ENCODE results near the gene EHD2.
"Not testable (repeated sequence)": the region's sequence is repeated elsewhere in the genome, so short reads cannot be mapped to it uniquely, and the experiment has no call there.

The EHD2 gene

DNA sequence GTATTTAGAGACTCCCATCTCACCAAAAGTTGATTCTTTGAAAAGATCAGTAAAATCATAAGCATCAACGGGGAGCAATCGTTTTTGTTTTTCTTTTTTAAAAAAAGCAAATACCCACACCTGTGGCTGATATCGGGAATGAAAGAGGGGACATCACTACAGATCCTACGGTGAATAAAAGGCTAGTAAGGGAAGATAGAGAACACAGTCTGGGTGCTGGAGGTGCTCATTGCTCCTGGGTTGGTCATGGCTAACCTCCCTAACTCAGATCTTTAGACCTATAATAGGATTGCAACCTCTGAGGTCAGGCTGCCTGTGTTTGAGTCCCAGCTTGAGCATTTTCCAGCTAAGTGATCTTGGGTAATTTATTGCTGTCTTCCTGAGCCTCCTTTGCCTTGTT is 1.1 kb downstream of the EHD2 start:
- DNase-seq (ENCODE audit: low read depth, low spot score), result no peak

DNA sequence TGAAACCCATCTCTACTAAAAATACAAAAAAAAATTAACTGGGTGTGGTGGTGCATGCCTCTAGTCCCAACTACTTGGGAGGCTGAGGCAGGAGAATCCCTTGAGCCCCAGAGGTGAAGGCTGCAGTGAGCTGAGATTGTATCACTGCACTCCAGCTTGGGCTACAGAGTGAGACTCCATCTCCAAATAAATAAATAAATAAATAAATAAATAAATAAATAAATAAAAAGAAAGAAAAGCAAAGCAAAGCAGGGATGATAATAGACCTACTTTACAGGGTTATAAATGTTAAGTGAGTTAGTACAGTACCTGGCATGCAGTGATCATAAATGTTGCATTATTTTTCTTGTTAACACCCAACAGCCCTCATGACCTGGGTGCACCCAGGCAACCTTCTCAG is 1.6 kb downstream of the EHD2 start:
- not testable (repeated sequence) for DNase-seq (ENCODE audit: low read depth, low spot score)

DNA sequence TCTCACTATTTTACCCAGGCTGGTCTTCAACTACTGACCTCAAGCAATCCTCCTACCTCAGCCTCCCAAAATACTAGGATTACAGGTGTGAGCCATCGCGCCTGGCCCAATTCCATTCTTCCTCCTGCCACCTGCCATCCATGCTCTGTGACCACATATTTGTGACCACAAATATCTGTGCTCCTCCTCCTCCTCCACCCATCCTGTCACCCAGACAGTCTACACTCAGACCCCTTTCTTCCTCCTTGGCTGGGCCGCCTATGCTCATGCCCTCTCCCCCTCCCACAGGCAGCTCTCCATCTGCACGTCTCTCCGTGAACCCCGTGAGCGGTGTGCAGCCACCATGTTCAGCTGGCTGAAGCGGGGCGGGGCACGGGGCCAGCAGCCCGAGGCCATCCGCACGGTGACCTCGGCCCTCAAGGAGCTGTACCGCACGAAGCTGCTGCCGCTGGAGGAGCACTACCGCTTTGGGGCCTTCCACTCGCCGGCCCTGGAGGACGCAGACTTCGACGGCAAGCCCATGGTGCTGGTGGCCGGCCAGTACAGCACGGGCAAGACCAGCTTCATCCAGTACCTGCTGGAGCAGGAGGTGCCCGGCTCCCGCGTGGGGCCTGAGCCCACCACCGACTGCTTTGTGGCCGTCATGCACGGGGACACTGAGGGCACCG is 3.2 kb downstream of the EHD2 start:
- no peak for DNase-seq (ENCODE audit: low read depth, low spot score)

DNA sequence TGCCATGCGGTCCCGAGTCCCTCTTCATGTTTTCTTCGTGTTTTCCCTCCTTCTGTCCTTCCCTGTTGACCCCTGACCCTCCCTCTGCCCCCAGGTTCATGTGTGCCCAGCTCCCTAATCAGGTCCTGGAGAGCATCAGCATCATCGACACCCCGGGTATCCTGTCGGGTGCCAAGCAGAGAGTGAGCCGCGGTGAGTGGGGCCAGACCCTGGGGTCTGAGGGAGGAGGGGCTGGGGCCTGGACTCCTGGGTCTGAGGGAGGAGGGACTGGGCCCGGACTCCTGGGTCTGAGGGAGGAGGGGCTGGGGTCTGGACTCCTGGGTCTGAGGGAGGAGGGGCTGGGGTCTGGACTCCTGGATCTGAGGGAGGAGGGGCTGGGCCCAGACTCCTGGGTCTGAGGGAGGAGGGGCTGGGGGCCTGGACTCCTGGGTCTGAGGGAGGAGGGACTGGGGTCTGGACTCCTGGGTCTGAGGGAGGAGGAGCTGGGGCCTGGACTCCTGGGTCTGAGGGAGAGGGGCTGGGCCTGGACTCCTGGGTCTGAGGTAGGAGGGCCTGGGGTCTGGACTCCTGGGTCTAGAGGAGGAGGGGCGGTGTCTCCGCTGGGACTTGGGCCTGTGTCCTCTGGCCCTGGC is 5.3 kb downstream of the EHD2 start:
- DNase-seq (ENCODE audit: low read depth, low spot score), result not testable (repeated sequence)

DNA sequence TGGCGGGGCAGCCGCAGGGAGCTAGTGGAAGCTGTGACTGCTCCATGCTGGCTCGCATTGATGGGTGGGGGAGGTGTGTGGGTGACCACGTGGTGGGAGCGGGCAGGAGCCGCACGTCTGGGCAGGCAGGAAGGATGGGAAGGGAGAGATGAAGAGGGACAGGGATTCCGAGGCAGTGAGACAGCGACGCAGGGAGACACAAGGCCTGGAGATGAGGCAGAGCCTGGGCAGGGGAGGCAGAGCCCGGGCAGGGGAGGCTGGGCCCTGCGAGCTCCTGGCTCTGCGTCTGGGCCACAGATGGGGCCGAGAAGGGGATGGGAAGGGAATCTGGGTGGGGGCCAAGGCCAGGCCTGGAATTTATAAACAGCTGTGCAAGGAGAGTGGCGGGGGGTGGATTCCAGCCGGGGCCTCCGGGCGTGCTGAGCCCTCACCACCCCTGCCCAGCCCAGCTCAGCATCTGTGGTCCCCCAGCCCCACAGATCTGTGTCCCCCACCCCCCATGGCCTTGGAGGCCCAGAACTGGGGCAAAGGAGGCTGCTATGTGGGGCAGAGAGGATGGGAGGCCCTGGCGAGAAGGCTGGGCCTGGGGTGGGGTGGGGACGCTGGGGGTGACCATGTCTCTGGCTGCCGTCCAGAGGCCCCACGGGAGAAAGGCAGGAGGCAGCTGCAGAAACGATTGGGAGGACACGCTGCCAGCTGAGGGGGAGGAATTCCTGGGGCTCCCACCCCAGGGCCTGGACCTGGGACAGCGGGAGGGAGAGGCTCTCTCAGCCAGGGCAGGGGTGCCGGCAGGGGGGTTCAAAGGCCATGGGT is 6.0 kb downstream of the EHD2 start:
- peak; percentile 88 for DNase-seq (ENCODE audit: low read depth, low spot score)

DNA sequence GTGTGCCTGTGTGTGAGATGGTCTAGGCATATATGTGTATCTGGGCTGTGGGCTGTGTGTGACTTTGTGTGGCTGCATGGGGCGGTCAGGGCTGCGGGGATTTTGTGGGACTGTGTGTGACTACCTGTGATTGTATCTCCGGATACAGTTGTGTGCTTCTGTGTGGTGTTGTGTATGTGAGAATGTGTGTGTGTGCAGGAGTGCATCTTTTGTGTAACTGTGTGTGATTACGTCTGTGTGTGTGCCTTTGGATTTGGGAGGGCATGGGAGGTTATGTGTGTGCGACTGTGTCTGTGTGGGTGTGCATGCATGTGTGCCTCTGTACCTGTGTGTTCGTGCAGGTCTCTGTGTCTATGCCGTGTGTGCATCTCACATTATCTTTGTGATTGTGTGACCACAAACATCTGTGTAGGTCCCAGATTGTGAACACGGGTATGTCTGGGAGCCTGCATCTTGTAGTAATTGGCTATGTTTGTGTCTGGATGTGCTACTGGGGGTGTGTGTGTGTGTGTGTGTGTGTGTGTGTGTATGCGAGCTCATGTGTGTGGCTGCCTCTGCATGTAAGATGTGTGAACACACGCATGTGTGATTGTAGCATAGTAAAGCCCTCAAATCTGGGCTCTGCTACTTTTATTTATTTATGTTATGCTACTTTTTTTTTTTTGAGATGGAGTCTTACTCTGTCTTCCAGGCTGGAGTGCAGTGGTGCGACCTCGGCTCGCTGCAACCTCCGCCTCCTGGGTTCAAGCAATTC is 7.6 kb downstream of the EHD2 start:
- no peak for DNase-seq (ENCODE audit: low read depth, low spot score)

DNA sequence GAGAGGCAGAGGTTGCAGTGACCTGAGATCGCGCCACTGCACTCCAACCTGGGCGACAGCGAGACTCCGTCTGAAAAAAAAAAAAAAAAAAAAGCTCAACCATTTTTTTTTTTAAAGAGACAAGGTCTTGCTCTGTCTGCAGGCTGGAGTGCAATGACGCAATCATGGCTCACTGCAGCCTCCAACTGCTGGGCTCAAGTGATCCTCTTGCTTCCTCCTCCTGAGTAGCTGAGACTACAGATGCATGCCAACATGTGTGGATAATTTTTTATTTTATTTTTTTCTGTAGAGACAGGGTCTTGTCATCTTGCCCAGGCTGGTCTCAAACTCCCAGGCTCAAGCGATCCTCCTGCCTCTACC is 10.3 kb downstream of the EHD2 start:
- DNase-seq (ENCODE audit: low read depth, low spot score), result peak; percentile 52

DNA sequence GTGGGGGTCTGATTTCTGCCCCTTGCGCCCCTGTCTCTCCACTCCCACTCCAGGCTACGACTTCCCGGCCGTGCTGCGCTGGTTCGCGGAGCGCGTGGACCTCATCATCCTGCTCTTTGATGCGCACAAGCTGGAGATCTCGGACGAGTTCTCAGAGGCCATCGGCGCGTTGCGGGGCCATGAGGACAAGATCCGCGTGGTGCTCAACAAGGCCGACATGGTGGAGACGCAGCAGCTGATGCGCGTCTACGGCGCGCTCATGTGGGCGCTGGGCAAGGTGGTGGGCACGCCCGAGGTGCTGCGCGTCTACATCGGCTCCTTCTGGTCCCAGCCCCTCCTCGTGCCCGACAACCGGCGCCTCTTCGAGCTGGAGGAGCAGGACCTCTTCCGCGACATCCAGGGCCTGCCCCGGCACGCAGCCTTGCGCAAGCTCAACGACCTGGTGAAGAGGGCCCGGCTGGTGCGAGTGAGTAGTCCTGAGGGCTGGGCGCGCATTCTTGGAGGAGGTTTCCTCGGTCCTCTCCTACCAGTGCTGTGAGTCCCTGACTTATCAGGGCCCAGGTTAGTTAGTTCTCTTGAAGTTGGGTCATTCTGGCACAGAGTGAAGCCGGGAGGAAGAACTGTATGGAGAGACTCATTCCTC is 12.7 kb downstream of the EHD2 start:
- DNase-seq (ENCODE audit: low read depth, low spot score), result no peak

DNA sequence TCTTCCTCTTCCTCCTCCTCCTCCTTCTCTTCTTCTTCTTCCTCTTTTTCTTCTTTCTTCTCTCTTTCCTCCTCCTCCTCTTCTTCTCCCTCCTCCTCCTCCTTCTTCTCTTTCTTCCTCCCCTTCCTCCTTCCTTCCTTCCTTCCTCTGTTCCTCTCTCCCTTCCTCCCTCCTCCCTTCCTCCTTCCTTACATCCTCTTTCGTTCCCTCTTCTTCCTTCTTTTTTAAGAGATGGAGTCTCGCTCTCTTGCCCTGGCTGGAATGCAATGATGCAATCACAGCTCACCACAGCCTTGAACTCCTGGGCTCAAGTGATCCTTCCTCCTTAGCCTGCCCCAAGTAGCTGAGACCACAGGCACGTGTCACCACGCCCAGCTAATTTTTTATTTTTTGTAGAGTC is 13.2 kb downstream of the EHD2 start:
- no peak for DNase-seq (ENCODE audit: low read depth, low spot score)

DNA sequence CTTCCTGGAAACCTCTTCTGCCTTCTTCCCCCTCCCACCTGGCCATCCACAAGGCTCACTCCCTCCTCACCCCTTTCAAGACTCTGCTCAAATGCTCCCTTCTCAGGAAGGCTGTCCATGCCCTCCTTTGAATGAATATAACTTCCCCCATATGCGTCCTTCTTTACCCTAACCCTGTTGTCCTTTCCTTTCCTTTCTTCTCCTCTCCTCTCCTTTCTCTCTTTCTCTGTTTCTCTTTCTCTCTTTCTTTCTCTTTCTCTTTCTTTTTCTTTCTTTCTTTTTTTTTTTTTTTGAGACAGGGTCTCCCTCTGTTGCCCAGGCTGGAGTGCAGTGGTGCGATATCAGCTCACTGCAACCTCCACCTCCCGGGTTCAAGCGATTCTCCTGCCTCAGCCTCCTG is 15.1 kb downstream of the EHD2 start:
- DNase-seq (ENCODE audit: low read depth, low spot score), result not testable (repeated sequence)

DNA sequence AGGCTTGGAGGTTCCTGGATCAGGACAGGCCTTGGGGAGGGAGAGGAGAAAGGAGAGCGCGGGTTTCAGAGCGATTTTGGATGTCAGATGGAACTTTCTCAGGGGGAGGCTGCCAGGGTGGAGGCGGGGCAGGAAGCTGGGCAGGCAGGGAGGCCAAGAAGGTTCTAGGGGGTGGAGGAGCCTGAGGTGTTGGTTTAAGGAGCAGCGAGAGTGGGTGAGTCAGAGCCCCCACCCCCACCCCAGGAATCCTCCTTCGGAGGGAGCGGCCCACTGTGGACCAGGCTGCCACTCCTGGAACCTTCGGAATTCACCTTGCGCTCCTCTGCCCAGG is 16.2 kb downstream of the EHD2 start:
- no peak for DNase-seq (ENCODE audit: low read depth, low spot score)

DNA sequence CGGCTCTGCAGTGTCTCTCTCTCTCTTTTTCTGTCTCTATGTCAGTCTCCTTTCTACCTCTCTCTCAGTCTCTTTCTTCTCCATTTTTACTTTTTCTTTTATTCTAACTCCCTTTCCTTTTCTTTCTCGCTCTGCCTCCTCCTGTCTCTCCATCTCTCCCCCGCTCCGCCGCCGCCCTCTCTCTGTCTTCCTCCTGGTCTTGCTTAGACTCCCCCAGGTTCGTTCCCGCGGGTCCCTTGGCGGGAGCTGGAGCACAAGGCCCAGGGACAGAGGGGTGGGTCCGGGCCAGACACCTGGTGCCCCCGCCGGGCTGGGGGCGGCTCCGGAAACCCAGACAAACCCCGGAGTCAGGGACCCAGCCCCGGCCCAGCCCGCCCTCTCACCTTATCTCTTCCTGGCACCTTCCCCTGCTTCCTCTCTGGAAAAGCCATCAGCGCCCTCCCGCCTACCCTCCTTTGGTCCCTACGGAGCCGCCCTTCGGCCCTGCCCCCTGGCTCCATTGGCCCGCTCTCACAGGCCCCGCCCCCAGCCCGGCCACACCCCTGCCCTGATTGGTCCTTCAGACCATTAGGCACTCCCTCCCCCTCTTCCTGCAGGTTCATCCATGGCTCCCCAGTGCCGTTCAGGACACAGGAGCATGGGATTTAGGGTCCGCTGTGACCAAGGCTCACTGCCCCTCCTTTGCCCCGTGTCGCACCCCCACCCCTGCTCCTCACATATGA is 16.7 kb downstream of the EHD2 start:
- DNase-seq (ENCODE audit: low read depth, low spot score), result no peak

DNA sequence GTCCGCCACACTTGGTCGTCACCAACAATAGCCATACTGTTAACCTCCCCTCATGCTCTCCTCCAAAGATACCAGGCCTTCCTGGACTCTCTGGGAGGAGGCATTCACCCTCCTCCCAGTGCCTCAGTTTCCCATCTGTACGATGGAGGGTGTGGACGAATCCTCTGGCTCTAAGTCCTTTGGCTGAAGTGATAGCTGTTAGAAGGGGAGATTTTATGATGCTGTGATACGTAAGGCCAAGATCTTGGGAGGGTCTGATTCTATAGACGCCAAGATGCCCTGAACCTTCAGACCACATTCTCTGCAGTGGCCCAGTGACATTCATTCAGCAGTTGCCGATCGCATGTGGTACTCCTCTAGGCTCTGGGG is 17.3 kb downstream of the EHD2 start:
- DNase-seq (ENCODE audit: low read depth, low spot score), result no peak

DNA sequence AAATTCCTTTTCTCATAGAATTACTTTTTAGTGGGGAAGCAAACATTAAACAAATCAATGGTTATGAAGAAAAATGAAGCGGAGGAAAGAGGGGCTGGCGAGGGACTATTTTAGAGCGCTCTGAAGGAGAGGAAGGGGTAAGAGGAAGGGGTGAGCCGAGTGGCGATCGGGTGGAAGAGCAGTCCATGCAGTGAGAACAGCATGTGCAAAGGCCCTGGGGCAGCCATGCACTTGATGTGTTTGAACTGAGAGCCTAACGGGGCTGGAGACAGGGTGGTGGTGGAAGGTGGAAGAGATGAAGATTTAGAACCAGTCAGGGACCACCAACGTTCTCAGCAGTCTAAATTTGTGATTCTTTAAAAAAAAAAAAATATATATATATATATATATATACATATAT is 17.7 kb downstream of the EHD2 start:
- DNase-seq (ENCODE audit: low read depth, low spot score), result no peak

DNA sequence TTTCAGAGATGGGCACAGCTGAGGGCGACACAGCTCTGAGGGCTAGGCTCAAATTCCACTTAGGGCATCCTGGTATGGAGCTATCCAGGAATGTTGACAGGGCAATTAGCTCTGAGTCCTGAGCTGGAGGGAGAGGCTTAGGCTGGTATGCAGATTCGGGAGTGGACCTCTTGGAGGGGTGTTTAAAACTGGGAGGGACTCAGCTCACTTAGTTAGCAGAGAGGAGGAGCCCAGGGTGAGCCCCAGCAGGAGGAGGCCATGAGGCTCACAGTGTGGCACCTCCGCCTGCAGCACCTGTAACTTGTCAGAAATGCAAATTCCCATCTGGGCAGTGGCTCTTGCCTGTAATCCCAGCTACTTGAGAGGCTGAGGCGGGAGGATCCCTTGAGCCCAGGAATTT is 21.9 kb downstream of the EHD2 start:
- no peak for DNase-seq (ENCODE audit: low read depth, low spot score)

DNA sequence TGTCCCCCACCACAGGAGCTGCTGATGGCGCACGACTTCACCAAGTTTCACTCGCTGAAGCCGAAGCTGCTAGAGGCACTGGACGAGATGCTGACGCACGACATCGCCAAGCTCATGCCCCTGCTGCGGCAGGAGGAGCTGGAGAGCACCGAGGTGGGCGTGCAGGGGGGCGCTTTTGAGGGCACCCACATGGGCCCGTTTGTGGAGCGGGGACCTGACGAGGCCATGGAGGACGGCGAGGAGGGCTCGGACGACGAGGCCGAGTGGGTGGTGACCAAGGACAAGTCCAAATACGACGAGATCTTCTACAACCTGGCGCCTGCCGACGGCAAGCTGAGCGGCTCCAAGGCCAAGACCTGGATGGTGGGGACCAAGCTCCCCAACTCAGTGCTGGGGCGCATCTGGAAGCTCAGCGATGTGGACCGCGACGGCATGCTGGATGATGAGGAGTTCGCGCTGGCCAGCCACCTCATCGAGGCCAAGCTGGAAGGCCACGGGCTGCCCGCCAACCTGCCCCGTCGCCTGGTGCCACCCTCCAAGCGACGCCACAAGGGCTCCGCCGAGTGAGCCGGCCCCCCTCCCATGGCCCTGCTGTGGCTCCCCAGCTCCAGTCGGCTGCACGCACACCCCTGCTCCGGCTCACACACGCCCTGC is 27.8 kb downstream of the EHD2 start:
- no peak for DNase-seq (ENCODE audit: low read depth, low spot score)

DNA sequence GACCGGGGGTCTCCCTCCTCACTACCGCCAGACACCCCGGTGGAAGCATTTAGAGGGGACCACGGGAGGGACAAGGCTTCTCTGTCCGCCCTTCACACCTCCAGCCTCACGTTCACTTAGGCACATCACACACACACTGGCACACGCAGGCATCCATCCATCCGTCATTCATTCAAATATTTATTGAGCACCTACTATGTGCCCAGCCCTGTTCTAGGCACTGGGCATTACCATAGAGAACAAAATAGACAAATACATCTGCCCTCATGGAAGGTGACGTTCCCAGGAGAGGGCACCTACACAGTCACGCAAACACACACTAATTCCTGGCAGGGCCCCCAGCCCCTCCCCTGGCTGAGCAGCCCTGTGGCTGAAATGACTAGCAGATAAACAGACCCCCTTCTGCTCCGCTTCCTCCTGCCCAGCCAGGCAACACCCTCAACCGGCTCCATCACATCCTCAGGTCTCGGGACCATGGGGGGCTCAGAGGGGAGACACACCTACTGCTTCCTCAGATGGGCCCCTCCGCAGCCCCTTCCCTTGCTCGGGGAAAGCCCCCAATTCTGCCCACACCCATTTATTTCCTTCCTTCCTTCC is 28.4 kb downstream of the EHD2 start:
- DNase-seq (ENCODE audit: low read depth, low spot score), result no peak

DNA sequence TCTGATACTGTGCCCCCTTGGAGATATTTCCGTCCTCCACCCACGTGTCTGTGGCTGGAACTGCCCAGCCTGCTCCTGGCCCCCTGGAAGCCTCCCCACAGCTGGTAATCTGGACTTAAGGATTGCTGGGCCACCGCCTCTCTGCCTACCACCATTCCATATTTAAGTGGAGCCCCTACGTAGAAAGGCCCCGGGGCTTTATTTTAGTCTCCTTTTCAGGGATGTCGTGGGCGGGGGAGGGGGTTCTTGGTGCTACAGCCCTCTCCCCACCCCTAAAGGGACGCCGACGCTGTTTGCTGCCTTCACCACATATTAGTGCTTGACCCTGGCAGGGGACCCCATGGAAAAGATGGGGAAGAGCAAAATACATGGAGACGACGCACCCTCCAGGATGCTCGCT is 29.4 kb downstream of the EHD2 start:
- no peak for DNase-seq (ENCODE audit: low read depth, low spot score)

DNA sequence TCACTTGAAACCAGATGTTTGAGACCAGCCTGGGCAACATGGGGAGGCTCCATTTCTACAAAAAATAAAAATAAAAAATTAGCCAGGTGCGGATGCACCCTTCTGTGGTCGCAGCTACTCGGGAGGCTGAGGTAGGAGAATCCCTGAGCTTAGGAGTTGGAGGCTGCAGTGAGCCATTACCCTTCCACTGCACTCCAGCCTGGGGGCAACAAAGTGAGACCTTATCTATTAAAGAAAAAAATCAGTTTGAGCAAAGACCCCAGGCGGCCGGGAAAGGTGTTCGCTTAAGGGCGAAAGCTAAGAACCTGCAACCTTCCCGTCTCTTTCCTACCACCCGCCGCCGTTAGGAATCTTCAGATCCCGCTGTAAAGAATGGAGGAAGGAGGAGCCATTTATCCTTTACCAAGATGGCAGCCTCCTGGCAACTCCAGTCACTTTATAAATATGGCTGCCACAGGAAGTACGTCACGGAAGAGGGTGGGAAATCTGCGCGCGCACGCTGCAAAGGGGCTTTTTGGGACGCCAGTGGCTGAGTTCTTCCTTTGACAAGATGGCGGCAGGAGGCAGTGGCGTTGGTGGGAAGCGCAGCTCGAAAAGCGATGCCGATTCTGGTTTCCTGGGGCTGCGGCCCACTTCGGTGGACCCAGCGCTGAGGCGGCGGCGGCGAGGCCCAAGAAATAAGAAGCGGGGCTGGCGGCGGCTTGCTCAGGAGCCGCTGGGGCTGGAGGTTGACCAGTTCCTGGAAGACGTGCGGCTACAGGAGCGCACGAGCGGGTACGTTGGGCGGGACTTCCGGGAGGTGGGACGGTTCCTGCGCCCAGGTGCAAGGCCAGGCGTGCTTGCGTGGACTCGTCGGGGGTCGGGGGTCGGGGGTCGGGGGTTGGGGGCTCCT is 32.0 kb downstream of the EHD2 start, which contains the start of gene NOP53:
TSS of gene NOP53 (plus strand) at position 537 of the 892 bp plus-strand sequence. CDS start at position 551, 14 bp downstream.
- DNase-seq (ENCODE audit: low read depth, low spot score), result peak; percentile 92

Data from smooth muscle cell of the brain vasculature (primary cell).